IPS-18c (cell line): ENCODE data around the gene LRFN4.
A peak's percentile ranks its signal among the peaks of the same experiment; 100 is the strongest.
"Not testable (repeated sequence)": the region's sequence is repeated elsewhere in the genome, so short reads cannot be mapped to it uniquely, and the experiment has no call there.

ENCODE experiments used
- H3K4me3 ChIP-seq: 2 replicates; pipeline ENCODE4 v1.7.0; 2013; ENCODE audit warnings: low read depth, mild to moderate bottlenecking, low read length, moderate library complexity; ENCODE audit not compliant: insufficient read depth
- H3K9me3 ChIP-seq: one replicate; pipeline ENCODE4 v1.6.1; 2013; ENCODE audit warnings: mild to moderate bottlenecking, low read length, moderate library complexity; ENCODE audit not compliant: control insufficient read depth, insufficient read depth

LRFN4 gene

DNA sequence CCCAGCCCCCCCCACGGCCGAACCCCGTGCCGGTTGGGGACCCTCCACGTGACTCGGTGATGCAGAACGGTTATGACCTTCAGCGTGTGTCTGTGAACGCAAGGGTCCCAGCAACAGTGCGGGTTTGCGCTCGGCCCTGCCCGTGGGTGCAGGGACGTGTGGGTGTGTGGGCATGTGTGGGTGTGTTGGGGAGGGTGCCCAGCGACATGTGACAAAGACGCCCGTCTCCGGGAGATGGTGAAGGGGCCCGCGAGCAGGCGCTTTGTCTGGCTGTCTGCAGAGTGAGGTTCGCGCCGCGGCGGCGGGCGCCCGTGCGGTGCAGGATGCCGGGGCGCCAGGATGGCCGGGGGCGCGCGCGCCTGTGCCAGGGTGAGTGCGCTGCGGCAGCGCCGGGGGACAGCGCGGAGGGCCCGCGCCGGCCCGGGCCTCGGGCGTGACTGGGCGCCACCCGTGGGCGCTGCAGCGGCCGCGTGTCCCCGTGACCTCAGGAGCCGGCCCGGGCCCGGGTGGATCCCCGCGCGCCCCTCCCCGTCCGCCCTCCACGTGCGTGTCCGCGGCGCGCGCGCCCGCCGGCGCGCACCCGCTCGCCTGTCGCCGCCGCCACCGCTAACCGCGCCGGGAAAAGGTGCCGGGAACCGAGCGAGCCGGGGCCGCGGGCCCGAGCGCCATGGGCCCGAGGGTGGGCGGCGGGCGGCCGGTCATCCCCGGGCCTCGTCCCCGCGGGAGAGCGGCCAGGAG, at the start of gene LRFN4:
Gene LRFN4, plus strand, starts transcription at position 569 of the 738 bp plus-strand sequence. CDS start 681 bp downstream, outside the sequence.
- Histone ChIP-seq H3K9me3 (peaks cover 4% of the 10 kb centered on the region), H3K4me3 (peak within 1 kb of the TSS; percentile 84)

DNA sequence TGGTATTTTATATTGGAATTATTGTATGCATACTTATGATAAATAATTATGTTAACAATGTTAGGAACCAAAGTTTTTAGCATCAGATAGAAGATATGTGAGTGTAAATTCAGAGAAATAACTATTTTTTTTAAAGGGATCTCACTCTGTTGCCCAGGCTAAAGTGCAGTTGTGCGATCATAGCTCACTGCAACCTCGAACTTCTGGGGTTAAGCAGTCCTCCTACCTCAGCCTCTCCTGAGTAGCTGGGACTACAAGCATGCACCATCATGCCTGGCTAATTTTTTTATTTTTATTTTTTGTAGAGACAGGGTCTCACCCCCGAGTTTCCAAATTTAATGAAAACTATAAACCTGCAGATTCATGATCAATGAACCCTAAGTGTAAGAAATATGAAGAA, 47.3 kb upstream of the LRFN4 start:
- Histone ChIP-seq H3K4me3 (no peak overlapping the region), H3K9me3 (no peaks in the 10 kb centered on the region)

DNA sequence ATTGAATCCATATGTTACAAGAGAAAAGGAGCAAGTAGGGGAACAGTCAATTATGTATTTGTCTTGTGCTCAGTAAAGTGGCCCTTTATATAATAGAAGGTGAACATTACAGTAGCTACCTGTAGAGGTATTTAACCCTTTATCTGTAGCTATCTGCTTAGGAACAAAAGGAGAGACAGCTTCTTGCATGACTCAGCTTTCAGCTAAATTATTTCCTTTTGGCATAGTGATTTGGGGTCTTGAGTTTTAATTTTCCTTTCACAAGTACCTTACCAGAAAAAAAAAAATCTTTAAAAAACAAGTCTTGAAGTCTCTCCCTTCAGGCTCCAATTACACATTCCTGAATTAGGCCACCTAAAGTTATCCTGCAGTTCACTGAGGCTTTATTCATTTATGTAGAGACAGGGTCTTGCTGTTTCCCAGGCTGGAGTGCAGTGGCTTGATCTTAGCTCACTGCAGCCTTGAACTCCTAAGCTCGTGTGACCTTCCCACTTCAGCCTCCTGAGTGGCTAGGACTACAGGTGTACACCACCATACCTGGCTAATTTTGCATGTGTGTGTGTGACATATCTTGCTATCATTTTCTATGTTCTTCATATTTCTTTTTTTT, 46.2 kb upstream of the LRFN4 start:
- Histone ChIP-seq H3K4me3 (no peak overlapping the region), H3K9me3 (no peaks in the 10 kb centered on the region)

DNA sequence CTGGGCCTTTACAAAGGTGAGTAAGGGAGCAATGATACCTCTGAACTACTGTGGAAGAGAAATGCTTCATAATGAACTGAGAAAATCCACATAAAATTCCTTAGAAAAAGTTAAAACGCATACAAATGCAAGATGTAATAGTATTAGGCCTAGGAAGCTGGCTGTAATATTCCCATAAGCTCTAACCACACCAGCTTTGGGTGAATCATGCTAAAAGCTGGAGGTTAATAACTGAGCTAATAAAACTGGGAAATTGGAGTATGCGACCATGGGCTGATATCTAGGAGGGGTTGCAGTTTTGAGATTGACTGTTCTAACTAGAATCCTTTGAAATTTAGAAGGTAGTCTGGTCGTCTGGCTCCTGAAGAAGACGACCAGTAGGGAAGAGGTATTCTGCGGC, 42.2 kb upstream of the LRFN4 start:
- no peaks in the 10 kb centered on the region for H3K9me3 ChIP-seq
- H3K4me3 ChIP-seq: no peak overlapping the region

DNA sequence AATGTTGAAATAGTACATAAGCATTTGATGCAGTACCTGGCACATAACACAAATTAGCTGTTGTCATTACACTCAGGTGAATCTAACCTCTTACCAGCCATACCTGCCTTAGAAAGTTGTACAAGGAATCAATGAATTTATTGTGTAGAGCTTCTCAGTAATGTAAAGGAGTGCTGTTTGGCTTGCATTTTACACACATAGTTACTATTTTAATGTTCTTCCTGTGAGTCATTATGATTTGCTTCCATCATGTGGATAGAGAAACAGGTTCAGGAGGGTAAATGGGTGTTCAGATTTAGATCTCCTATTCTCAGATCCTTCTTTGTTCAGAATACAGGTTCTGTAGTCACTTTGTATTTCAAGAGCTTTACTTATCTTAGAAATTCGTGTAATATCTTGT, 41.2 kb upstream of the LRFN4 start:
- H3K4me3 ChIP-seq: no peak overlapping the region
- H3K9me3 ChIP-seq: no peaks in the 10 kb centered on the region

DNA sequence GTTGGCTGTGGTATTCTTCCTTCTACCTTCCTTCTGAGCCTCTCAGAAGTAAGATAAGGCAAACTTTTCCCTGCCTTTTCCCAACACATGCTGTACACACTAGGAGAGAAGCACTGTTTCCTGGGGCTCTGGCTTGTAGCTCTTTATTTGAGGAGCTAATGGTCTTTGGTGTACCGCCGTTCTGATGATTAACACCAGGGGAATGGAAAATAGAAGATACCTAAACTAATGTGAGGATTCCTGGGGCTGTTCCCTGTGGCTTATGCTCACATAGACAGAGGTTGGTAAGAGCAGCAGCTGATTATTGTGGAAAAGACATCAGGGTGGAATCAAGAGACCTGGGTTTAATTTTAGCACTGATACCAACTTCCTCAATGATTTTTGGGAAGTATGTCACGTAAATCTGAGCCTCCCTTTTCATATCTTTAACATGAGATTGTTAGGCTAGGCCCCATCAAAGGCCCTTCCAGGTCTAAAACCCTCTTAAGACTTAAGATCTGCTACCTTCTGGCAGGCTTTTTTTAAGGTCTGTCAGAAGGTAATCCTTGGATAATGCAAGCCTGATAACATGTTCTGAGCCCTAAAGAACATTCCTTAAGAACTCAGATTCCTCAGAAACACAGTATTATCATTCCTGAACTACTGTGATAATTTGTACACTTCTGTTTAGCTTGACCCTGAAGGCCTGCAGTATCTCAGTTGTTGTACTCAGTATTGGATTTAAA, 38.5 kb upstream of the LRFN4 start:
- H3K9me3 ChIP-seq: no peaks in the 10 kb centered on the region
- H3K4me3 ChIP-seq: no peak overlapping the region

DNA sequence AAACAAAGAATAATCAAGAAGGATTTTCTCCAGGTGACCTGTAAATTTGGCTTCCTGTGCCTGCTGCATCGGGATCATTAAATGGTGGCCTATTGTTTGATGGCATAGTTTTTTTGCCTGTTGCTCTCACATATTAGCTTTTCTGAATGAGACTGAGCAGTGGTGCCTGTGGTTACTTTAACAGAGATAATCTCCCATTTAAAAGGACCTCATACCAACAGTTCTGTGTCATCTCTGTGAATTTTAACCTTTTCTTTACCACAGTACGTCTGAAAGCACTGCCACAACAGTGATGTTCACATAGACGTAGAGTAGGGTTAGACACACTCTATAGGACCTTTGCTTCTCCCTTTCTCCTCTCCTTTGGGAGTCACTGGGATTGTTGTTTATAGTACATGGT, 36.5 kb upstream of the LRFN4 start:
- no peaks in the 10 kb centered on the region for H3K9me3 ChIP-seq

DNA sequence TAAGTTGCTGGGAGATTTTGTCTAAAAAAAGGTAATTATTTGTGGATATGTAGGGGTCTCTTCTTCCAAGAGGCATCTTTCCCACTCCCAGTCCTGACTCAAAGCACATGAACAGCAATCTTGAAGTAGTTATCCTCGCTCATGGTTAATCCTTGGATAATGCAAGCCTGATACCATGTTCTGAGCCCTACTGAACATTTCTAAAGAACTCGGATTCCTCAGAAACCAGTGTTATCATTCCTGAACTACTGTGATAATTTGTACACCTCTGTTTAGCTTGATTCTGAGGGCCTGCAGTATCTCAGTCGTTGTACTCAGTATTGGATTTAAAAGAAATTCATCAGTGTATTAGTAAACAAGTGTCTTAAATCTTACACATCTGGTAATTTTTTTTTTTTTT, 36.0 kb upstream of the LRFN4 start:
- H3K4me3 ChIP-seq: no peak overlapping the region
- no peaks in the 10 kb centered on the region for H3K9me3 ChIP-seq

More for the DNA sequence above, 36.5 kb upstream of the LRFN4 start:
- no peak overlapping the region for H3K4me3 ChIP-seq

DNA sequence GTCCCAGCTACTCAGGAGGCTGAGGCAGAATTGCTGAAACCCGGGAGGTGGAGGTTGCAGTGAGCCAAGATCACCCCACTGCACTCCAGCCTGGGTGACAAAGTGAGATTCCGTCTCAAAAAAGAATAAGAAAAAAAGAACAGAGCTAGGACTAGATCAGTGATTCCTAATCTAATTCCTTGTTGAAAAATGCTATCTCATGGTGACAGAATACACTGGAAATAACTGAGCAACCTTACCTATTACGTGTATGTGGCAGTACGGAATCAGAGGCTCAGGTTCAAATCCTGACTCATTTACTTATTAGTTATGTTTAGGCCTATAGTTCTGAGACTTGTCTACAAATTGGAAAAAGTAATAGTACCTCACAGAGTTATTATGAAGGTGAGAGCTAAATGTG, 33.2 kb upstream of the LRFN4 start:
- Histone ChIP-seq H3K9me3 (peaks cover 2% of the 10 kb centered on the region), H3K4me3 (no peak overlapping the region)

DNA sequence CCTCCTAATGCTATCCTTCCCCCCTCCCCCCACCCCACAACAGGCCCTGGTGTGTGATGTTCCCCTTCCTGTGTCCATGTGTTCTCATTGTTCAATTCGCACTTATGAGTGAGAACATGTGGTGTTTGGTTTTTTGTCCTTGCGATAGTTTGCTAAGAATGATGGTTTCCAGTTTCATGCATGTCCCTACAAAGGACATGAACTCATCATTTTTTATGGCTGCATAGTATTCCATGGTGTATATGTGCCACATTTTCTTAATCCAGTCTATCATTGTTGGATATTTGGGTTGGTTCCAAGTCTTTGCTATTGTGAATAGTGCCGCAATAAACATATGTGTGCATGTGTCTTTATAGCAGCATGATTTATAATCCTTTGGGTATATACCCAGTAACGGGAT, 32.3 kb upstream of the LRFN4 start:
- not testable (repeated sequence) for H3K9me3 ChIP-seq, H3K4me3 ChIP-seq

DNA sequence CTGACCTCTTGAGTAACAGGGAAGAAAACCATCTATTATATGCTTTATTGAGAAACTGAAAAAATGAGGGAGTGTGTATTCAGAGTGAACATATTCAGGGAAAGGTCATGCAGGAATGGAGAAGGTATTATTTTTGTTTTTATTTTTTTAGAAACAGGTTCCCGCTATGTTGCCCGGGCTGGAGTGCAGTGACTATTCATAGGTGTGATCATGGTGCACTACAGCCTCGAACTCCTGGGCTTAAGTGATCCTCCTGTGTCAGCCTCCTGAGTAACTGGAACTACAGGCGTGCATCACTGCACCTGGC, 22.4 kb upstream of the LRFN4 start:
- no peaks in the 10 kb centered on the region for H3K9me3 ChIP-seq
- no peak overlapping the region for H3K4me3 ChIP-seq

DNA sequence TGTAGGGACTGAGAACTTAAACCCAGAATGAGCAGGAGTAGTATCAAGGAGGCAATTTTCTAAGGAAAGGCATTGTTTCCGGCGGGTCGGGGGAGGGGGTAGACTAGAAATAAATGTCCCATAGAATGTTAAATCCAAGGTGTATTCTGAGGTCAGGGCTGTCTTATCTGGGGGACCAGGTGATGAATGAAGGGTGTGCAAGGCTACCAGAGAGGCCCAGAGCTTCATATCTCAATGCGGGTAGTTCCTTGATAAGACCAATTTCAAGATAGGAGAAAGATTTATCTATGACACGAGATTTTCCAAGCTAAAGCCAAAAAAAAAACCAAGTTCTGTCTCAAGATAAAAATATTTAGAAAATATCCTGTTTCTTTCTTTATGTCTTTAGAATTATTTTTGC, 21.9 kb upstream of the LRFN4 start:
- Histone ChIP-seq H3K4me3 (no peak overlapping the region), H3K9me3 (no peaks in the 10 kb centered on the region)

DNA sequence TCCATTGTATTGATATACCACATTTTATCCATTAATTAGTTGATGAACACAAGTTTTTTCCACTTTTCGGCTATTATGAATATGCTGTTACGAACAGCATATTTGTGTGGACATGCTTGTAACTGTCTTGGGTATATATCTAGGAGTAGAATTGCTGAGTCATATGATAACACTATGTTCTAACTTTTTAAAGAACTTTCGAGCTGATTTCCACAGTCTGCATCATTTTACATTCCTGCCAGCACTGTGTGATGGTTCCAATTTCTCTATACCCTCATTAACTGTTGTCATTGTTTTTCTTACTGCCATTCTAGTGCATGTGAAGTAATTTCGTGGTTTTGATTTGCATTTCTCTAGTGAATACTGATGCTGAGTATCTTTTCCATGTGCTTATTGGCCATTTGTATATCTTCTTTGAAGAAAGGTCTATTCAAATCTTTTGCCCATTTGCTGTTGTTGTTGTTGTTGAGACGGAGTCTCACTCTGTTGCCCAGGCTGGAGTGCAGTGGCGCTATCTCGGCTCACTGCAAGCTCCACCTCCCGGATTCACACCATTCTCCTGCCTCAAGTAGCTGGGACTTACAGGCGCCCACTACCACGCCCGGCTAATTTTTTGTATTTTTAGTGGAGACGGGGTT, 21.0 kb upstream of the LRFN4 start:
- Histone ChIP-seq H3K9me3 (no peaks in the 10 kb centered on the region), H3K4me3 (no peak overlapping the region)

DNA sequence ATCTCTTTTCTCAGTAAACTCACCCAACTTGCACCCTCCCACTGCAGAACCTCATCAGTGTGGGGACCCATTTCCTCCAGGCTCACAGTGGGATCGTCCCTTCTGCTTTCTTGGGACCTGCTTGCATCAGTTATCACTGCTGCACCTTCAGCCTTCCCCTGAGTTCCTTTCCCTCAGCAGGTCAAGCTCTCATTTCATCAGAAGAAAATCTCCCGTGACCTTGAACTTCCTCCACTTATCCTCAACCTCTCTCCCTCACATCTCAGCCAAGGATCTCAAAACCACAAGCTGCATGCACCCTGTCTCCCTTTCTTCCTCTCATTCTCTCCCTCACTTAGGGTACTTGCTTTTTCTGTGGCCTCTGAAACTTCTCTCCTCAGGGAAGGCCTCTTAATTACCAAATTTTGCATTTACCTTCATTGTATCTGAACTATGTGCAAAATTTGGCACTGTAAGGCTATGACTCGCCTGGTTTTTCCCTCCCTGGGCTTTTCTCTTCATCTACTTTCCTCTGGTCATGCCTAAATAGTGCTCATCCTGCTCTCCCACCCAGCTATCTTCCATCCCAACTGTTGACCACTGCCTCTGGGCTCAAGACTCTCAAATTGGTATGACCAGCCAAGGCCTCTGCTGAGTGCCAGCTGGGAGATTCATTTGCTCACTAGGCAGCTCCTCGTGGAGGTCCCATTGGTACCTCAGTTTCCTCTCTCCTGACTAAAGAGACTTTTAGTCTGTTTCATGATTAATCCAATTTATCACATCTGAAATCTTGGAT, 16.4 kb upstream of the LRFN4 start:
- Histone ChIP-seq H3K4me3 (no peak overlapping the region), H3K9me3 (peaks cover 2% of the 10 kb centered on the region)

DNA sequence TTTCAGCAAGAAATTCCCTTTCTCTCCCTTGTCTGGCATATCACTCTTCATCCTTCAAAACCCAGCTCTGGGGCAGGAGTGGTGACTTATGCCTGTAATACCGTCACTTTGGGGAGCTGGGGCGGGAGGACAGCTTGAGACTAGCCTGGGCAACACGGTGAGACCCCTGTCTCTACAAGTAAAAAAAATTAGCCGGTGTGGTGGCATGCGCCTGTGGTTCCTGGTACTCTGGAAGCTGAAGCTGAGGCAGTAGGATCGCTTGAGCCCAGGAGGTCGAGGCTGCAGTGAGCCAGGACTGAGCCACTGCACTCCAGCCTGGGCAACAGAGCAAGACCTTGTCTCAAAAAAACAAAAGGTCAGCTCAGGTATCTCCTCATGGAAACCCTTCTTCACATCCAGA, 15.0 kb upstream of the LRFN4 start:
- Histone ChIP-seq H3K4me3 (peak overlapping the region; percentile 94), H3K9me3 (peaks cover 4% of the 10 kb centered on the region)

DNA sequence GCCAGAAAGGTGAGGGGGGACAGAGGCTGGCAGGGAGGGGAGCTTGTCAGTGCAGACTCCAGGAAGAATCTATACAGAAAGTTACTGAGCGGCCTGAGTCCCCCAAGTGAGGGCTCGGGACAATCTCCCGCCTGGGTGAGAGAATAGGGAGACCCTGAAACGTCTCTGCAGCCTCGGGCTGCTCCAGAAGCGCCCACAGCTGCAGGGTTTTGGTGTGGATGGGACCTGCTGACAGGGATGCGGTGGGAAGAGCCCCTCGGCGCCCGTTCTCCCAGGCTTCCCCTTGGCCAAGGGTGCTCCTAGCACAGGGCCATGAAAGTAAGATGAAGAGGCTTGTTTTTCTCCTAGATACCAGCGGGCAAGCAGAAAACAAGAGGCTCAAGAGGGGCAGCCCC, 14.4 kb upstream of the LRFN4 start:
- Histone ChIP-seq H3K9me3 (peaks cover 4% of the 10 kb centered on the region), H3K4me3 (peak overlapping the region; percentile 94)
